Subcutaneous abdominal adipose tissue (tissue), 5 donors: Measurements from ENCODE around the gene PTPRO.

Source experiments
- H3K27ac ChIP-seq: one replicate; pipeline ENCODE4 v1.7.0; 2013; ENCODE audit warnings: low read depth, mild to moderate bottlenecking, inconsistent platforms, low read length, moderate library complexity
- H3K27me3 ChIP-seq, 5 donors: one replicate each; pipeline ENCODE4 v1.7.0; 2013; ENCODE audit warnings: low read length in 5 of 5, inconsistent platforms in 1 of 5; ENCODE audit not compliant: control insufficient read depth in 5 of 5, insufficient read depth in 4 of 5
- H3K36me3 ChIP-seq, 5 donors: one replicate each; pipeline ENCODE4 v1.7.0; 2013; ENCODE audit warnings: low read length in 5 of 5; ENCODE audit not compliant: control insufficient read depth in 5 of 5, insufficient read depth in 5 of 5
- H3K4me1 ChIP-seq, 5 donors: one replicate each; pipeline ENCODE4 v1.7.0; 2013; ENCODE audit warnings: low read length in 5 of 5, mild to moderate bottlenecking in 3 of 5, moderate library complexity in 1 of 5; ENCODE audit not compliant: control insufficient read depth in 5 of 5, insufficient read depth in 5 of 5
- H3K4me3 ChIP-seq, 5 donors: one replicate each; pipeline ENCODE4 v1.7.0; 2013; ENCODE audit warnings: low read length in 5 of 5, low read depth in 1 of 5
- H3K9ac ChIP-seq, 5 donors: one replicate each; pipeline ENCODE4 v1.7.0; 2013; ENCODE audit warnings: low read length in 5 of 5, mild to moderate bottlenecking in 4 of 5, moderate library complexity in 3 of 5
- H3K9me3 ChIP-seq, 5 donors: one replicate each; pipeline ENCODE4 v1.7.0; 2013; ENCODE audit warnings: low read length in 5 of 5; ENCODE audit not compliant: control insufficient read depth in 5 of 5
- donor health status: healthy.
- donor health status: healthy.
- donor health status: healthy.
- donor health status: healthy.
- donor health status: healthy.

Gene PTPRO

DNA sequence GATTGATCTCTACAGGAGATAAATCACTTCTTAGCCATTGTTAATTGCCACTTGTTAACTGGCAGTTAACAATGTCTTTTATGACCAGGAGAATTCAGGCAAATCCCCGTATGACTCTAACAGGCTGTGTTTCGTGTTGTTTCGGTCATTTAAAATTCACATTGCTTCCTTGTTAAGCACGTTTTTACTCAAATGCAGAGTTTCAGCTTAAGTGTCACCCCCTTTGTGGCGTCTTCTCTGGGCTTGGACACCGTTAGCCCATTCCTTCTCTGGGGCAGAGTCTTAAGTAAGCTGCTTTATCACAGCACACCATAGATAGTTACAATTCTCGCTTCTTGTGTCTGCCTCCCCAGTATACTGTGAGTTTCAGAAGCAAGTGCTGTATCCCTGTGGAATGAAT is 261.5 kb downstream of the PTPRO start:
- Histone ChIP-seq H3K4me3 (no peak overlapping the region), H3K27ac (no peak overlapping the region), H3K9ac (no peak overlapping the region), H3K36me3 (peaks cover 0 to 3% (median 0%) of the 10 kb centered on the region in 5 donors), H3K4me1 (no peaks in the 10 kb centered on the region), H3K9me3 (no peaks in the 10 kb centered on the region), H3K27me3 (no peaks in the 10 kb centered on the region)

- Histone ChIP-seq H3K9me3 (no peaks in the 10 kb centered on the region), H3K27ac (no peak overlapping the region), H3K4me3 (no peak overlapping the region), H3K27me3 (no peaks in the 10 kb centered on the region), H3K4me1 (no peaks in the 10 kb centered on the region), H3K36me3 (peaks cover 0 to 3% (median 0%) of the 10 kb centered on the region in 5 donors), H3K9ac (no peak overlapping the region)
These were observed 262.2 kb downstream of the PTPRO start for GRCh38 chr12:15584366-15585041.

- Histone ChIP-seq H3K27ac (no peak overlapping the region), H3K4me1 (peaks cover 0 to 9% (median 8%) of the 10 kb centered on the region in 5 donors), H3K36me3 (peaks cover 0 to 3% (median 0%) of the 10 kb centered on the region in 5 donors), H3K9me3 (no peaks in the 10 kb centered on the region), H3K4me3 (peak overlapping the region in 1 of 5 donors; percentile 61), H3K9ac (peak overlapping the region in 1 of 5 donors; percentile 70), H3K27me3 (no peaks in the 10 kb centered on the region)
These were observed 267.2 kb downstream of the PTPRO start for GRCh38 chr12:15589328-15590032.

DNA sequence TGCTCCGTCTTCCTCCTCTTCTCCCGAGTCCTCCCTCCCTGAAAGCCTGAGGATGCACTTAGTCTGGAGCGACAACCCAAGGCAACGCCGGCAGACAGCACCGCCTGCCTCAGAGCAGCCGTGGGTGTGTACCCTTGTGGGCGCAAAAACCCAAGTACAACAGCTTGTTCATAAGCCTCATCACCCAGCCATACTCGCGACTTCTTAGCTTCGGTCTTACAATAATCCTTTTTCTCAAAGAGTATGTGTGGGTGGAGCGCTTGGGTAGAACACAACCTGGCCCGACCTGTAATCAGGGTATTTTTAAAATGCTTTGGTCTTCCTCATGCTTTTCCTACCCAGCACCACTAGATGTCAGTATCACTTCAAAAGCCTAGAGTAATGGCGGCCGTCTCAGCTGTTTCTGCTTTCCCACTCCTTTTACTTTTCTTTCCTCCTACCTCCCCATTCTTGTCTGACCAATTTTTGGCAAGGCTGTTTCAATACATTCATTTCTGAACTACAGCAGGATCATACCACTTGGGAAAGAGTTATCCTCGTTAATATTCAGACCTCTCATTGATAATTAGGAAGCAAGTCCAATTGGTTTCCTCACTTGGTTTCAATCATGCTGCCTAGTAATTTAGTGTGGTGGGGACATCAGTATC is 268.0 kb downstream of the PTPRO start:
- H3K9me3 ChIP-seq = no peaks in the 10 kb centered on the region
- H3K36me3 ChIP-seq = peaks cover 0 to 3% (median 0%) of the 10 kb centered on the region in 5 donors
- H3K9ac ChIP-seq = peak overlapping the region in 4 of 5 donors; percentile 18 to 70 (median 54)
- H3K4me1 ChIP-seq = peaks cover 0 to 9% (median 8%) of the 10 kb centered on the region in 5 donors
- H3K27me3 ChIP-seq = no peaks in the 10 kb centered on the region
- peak overlapping the region; percentile 43 to 64 (median 54) for H3K4me3 ChIP-seq
- H3K27ac ChIP-seq = no peak overlapping the region

DNA sequence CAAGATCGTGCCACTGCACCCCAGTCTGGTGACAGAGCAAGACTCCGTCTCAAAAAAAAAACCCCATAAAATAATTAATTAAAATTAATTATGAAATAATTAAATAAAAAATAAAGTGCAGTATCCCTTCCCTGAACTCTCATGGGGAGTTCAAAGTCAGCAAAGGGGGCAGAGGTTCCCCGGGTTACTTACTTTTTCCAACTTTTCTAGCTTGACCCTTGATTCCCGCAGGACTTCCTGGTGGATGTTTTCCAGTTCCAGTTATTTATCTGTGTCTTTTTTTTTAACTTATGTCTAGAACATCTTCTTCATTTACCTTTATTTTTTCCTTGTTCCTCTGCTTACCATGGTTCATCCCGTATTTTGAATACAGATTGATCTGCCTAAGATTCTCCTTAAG is 269.5 kb downstream of the PTPRO start:
- peaks cover 0 to 3% (median 0%) of the 10 kb centered on the region in 5 donors for H3K36me3 ChIP-seq
- no peaks in the 10 kb centered on the region for H3K27me3 ChIP-seq
- no peak overlapping the region for H3K27ac ChIP-seq
- H3K9ac ChIP-seq = no peak overlapping the region
- no peak overlapping the region for H3K4me3 ChIP-seq
- H3K9me3 ChIP-seq = no peaks in the 10 kb centered on the region
- peaks cover 2 to 14% (median 8%) of the 10 kb centered on the region in 5 donors for H3K4me1 ChIP-seq

DNA sequence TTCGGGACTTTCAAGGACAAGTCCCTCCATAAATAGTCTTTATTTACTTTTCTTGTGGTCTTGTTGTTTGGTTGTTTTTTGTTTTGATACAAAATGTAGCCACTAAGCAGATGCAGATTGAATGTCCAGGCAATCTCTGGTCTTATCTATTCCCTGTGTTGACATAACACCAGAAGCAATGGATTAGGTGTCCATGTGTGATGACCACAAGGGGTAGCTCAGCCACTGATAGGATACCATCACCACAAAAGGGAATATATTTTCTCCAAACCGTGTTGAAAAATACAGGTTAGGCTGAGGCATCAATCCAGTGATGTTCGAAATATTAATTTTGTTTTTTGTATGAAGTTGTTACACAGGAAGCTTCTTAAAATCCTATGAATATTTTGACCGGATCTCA is 270.6 kb downstream of the PTPRO start:
- H3K9ac ChIP-seq = no peak overlapping the region
- H3K9me3 ChIP-seq = no peaks in the 10 kb centered on the region
- peaks cover 2 to 21% (median 9%) of the 10 kb centered on the region in 5 donors for H3K4me1 ChIP-seq
- H3K36me3 ChIP-seq = peaks cover 0 to under 1% (median 0%) of the 10 kb centered on the region in 5 donors
- no peak overlapping the region for H3K27ac ChIP-seq
- H3K4me3 ChIP-seq = no peak overlapping the region
- H3K27me3 ChIP-seq = no peaks in the 10 kb centered on the region

GRCh38 chr12:15596174-15596573 is 273.9 kb downstream of the PTPRO start:
- H3K4me3 ChIP-seq = no peak overlapping the region
- H3K36me3 ChIP-seq = no peaks in the 10 kb centered on the region
- H3K9ac ChIP-seq = no peak overlapping the region
- peaks cover 2 to 36% (median 13%) of the 10 kb centered on the region in 5 donors for H3K4me1 ChIP-seq
- H3K9me3 ChIP-seq = no peaks in the 10 kb centered on the region
- H3K27ac ChIP-seq = no peak overlapping the region
- no peaks in the 10 kb centered on the region for H3K27me3 ChIP-seq

- Histone ChIP-seq H3K36me3 (no peaks in the 10 kb centered on the region), H3K4me1 (peaks cover 2 to 36% (median 13%) of the 10 kb centered on the region in 5 donors), H3K9ac (no peak overlapping the region), H3K4me3 (no peak overlapping the region), H3K9me3 (no peaks in the 10 kb centered on the region), H3K27ac (no peak overlapping the region), H3K27me3 (no peaks in the 10 kb centered on the region)
These were observed 275.0 kb downstream of the PTPRO start for GRCh38 chr12:15597125-15597830.

- peak overlapping the region in 1 of 5 donors; percentile 39 for H3K9ac ChIP-seq
- H3K4me1 ChIP-seq = peaks cover 2 to 36% (median 13%) of the 10 kb centered on the region in 5 donors
- no peaks in the 10 kb centered on the region for H3K36me3 ChIP-seq
- H3K4me3 ChIP-seq = no peak overlapping the region
- no peaks in the 10 kb centered on the region for H3K27me3 ChIP-seq
- H3K9me3 ChIP-seq = no peaks in the 10 kb centered on the region
- peak overlapping the region; percentile 53 for H3K27ac ChIP-seq
These were observed 277.1 kb downstream of the PTPRO start for GRCh38 chr12:15599266-15600037.
